DOHH2 (cell line): ENCODE measurements around the gene LEMD1.

ENCODE experiments used
- H3F3A ChIP-seq: fragments of 200-600 bp; sonication (generic), shearing (Covaris generic); 2 replicates; pipeline ENCODE4 v1.6.0; 2016; ENCODE audit warnings: antibody characterized with exemption, mild to moderate bottlenecking; ENCODE audit not compliant: control insufficient read depth, insufficient read depth
- H3K27ac ChIP-seq: fragments of 200-600 bp; sonication (generic); 2 replicates; pipeline ENCODE4 v1.5.1; 2014; ENCODE audit warnings: low read depth, mild to moderate bottlenecking, low read length, moderate library complexity
- H3K27me3 ChIP-seq: fragments of 200-600 bp; sonication (generic); 2 replicates; pipeline ENCODE4 v1.6.1; 2014; ENCODE audit warnings: mild to moderate bottlenecking, low read length, mixed read lengths; ENCODE audit not compliant: control insufficient read depth
- H3K36me3 ChIP-seq: fragments of 200-600 bp; sonication (generic); 2 replicates; pipeline ENCODE4 v1.6.1; 2014; ENCODE audit warnings: mild to moderate bottlenecking, low read length, moderate library complexity, mixed read lengths; ENCODE audit not compliant: control insufficient read depth
- H3K4me1 ChIP-seq: fragments of 200-600 bp; sonication (generic); 2 replicates; pipeline ENCODE4 v1.6.1; 2014; ENCODE audit warnings: mild to moderate bottlenecking, low read length, mixed read lengths; ENCODE audit not compliant: control insufficient read depth
- H3K4me2 ChIP-seq: fragments of 200-600 bp; sonication (generic); 2 replicates; pipeline ENCODE4 v1.6.0; 2014; ENCODE audit warnings: mild to moderate bottlenecking, low read length, moderate library complexity
- H3K4me3 ChIP-seq: fragments of 200-600 bp; sonication (generic); 2 replicates; pipeline ENCODE4 v1.5.1; 2014; ENCODE audit warnings: mild to moderate bottlenecking, low read length, mixed read lengths
- H3K79me2 ChIP-seq: fragments of 200-600 bp; sonication (generic); 2 replicates; pipeline ENCODE4 v1.6.1; 2014; ENCODE audit warnings: mild to moderate bottlenecking, low read length, mixed read lengths; ENCODE audit not compliant: control insufficient read depth
- H3K9me2 ChIP-seq: fragments of 200-600 bp; sonication (generic); replicated peaks from 2 replicates; pipeline ENCODE4 v1.6.1; 2014; ENCODE audit warnings: mild to moderate bottlenecking, low read length, mixed read lengths; ENCODE audit not compliant: control insufficient read depth
- H3K9me3 ChIP-seq: fragments of 200-600 bp; sonication (generic); 2 replicates; pipeline ENCODE4 v1.6.1; 2014; ENCODE audit warnings: antibody characterized with exemption, low read length, mixed read lengths; ENCODE audit not compliant: control insufficient read depth, insufficient read depth
- H4K20me1 ChIP-seq: fragments of 200-600 bp; sonication (generic); 2 replicates; pipeline ENCODE4 v1.6.0; 2014; ENCODE audit warnings: low read depth, mild to moderate bottlenecking, antibody characterized with exemption, low read length, moderate library complexity; ENCODE audit not compliant: control insufficient read depth, insufficient read depth
- EZH2phosphoT487 ChIP-seq: fragments of 200-600 bp; sonication (generic); IDR thresholded peaks from 2 replicates; pipeline ENCODE4 v1.6.1; 2017; ENCODE audit warnings: borderline replicate concordance, mild to moderate bottlenecking, antibody characterized with exemption, low read length, moderate library complexity, mixed read lengths
- TF ChIP-seq, protein P1 (sequence below): fragments of 200-600 bp; sonication (generic); IDR thresholded peaks from one replicate; pipeline ENCODE4 v1.5.1; 2014; ENCODE audit warnings: antibody characterized with exemption, mild to moderate bottlenecking, low read depth, low read length; ENCODE audit not compliant: poor library complexity, severe bottlenecking

Gene LEMD1

DNA sequence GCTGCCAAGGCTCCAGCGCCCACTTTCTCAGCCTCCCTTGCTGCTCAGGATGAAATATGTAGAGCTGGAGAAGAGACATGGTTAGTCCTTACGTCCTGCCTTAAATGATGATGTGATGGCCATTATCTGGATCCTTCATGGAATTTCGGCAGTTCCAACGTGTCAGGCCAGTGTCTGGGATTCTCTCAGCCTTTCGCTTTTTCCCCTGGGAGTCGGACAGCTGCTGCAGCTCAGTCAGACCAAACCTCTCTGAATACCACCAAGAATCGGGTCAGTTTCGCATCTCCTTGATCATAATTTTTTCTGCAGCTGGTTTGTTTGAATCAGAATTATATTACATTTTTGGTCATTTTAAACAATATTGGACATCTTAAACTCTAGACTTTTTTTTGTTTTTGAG, 42.8 kb downstream of the LEMD1 start:
- H3K27ac ChIP-seq: no peak overlapping the region
- no peaks in the 10 kb centered on the region for H4K20me1 ChIP-seq
- H3K4me3 ChIP-seq: no peak overlapping the region
- H3K27me3 ChIP-seq: peaks cover 27% of the 10 kb centered on the region
- TF ChIP-seq, protein P1, sequence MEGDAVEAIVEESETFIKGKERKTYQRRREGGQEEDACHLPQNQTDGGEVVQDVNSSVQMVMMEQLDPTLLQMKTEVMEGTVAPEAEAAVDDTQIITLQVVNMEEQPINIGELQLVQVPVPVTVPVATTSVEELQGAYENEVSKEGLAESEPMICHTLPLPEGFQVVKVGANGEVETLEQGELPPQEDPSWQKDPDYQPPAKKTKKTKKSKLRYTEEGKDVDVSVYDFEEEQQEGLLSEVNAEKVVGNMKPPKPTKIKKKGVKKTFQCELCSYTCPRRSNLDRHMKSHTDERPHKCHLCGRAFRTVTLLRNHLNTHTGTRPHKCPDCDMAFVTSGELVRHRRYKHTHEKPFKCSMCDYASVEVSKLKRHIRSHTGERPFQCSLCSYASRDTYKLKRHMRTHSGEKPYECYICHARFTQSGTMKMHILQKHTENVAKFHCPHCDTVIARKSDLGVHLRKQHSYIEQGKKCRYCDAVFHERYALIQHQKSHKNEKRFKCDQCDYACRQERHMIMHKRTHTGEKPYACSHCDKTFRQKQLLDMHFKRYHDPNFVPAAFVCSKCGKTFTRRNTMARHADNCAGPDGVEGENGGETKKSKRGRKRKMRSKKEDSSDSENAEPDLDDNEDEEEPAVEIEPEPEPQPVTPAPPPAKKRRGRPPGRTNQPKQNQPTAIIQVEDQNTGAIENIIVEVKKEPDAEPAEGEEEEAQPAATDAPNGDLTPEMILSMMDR: no peak
- TF ChIP-seq EZH2phosphoT487: no peak
- H3K9me2 ChIP-seq: no peaks in the 10 kb centered on the region
- H3K79me2 ChIP-seq: no peaks in the 10 kb centered on the region
- H3K9me3 ChIP-seq: no peaks in the 10 kb centered on the region
- H3K4me2 ChIP-seq: no peak overlapping the region
- no peaks in the 10 kb centered on the region for H3K4me1 ChIP-seq
- H3K36me3 ChIP-seq: no peaks in the 10 kb centered on the region
- no peaks in the 10 kb centered on the region for H3F3A ChIP-seq

DNA sequence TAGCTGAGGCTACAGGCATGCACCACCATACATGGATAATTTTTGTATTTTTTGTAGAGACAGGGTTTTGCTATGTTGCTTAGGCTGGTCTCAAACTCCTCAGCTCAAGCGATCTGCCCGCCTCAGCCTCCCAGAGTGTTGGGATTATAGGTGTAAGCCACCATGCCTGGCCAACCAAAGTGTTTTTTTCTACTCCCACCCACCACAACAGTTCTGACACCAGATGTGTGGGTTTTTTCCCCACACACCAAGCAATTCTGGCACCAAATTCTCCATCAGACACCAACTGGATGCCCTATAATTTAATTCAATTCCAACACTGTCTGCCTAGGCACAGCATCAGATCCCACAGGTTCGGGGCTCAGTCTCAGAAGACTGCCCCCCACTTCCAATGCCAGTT, 44.5 kb downstream of the LEMD1 start:
- H3K9me3 ChIP-seq: no peaks in the 10 kb centered on the region
- H3K27ac ChIP-seq: no peak overlapping the region
- H3K4me1 ChIP-seq: no peaks in the 10 kb centered on the region
- H3F3A ChIP-seq: no peaks in the 10 kb centered on the region
- TF ChIP-seq EZH2phosphoT487: no peak
- TF ChIP-seq, protein P1: no peak
- no peak overlapping the region for H3K4me2 ChIP-seq
- H3K79me2 ChIP-seq: no peaks in the 10 kb centered on the region
- H3K4me3 ChIP-seq: no peak overlapping the region
- H4K20me1 ChIP-seq: no peaks in the 10 kb centered on the region
- H3K27me3 ChIP-seq: peaks cover 38% of the 10 kb centered on the region
- H3K9me2 ChIP-seq: no peaks in the 10 kb centered on the region
- H3K36me3 ChIP-seq: no peaks in the 10 kb centered on the region

DNA sequence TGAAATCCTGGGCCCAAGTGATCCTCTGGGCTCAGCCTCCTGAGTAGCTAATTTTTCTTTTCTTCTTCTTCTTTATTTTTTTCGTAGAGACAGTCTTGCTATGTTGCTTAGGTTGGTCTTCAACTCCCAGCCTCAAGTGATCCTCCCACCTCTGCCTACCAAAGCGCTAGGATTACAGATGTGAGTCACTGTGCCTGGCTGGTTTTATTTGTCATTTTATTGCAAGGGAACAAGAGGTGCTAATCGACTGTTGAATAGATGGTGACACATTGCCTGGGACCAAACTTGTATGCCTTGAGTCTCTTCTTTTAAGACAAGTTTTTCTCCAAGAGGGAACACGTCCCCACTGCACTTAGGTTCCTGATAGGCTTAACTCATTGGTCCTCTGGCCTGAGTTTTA, 45.1 kb downstream of the LEMD1 start:
- no peak overlapping the region for H3K4me3 ChIP-seq
- no peaks in the 10 kb centered on the region for H4K20me1 ChIP-seq
- no peaks in the 10 kb centered on the region for H3K9me2 ChIP-seq
- no peaks in the 10 kb centered on the region for H3K4me1 ChIP-seq
- no peak overlapping the region for H3K4me2 ChIP-seq
- H3K79me2 ChIP-seq: no peaks in the 10 kb centered on the region
- no peaks in the 10 kb centered on the region for H3K9me3 ChIP-seq
- no peaks in the 10 kb centered on the region for H3K36me3 ChIP-seq
- no peaks in the 10 kb centered on the region for H3F3A ChIP-seq
- TF ChIP-seq, protein P1: no peak
- no peak for TF ChIP-seq EZH2phosphoT487
- H3K27ac ChIP-seq: no peak overlapping the region
- H3K27me3 ChIP-seq: peaks cover 38% of the 10 kb centered on the region
